Measurements from ENCODE around the gene ARHGAP9.

ARHGAP9 gene

DNA sequence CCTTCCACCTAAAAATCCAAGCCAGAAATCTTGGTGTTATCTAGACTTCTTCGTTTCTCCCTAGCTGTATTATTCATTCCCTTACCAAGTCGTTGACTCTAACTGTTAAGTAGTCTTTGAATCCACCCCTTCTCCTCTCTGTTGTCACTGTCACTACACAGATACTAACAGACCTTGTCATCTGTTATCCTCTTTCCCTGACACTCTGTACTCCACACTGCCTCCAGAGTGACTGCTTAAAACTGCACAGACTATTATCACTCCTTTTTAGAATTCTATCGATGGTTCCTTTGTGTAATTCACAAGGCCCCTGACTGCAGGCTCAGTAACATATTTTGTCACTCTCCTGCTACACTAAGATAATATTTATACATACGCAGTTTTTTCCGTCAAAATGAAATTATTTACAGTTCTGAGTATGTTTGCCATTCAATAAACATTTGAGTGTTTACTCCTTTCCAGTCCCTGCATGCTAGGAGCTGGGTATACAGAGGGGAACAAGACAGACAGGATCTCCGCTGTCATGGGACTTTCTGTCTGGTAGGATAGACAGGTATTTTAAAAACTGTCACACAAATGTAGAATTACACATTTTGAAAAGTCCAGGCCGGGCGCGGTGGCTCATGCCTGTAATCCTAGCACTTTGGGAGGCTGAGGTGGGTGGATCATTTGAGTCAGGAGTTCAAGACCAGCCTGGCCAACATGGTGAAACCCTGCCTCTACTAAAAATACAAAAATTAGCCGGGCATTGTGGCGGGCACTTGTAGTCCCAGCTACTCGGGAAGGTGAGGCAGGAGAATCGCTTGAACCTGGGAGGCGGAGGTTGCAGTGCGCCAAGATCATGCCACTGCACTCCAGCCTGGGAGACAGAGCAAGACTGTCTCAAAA, 12.0 kb upstream of the ARHGAP9 start:
- DNase-seq (ENCODE audit: low read depth) = no peak

- DNase-seq (ENCODE audit: low read depth) = no peak
Measured at GRCh38 chr12:57490126-57490525, 10.5 kb upstream of the ARHGAP9 start.

- DNase-seq (ENCODE audit: low read depth) = no peak
Measured at GRCh38 chr12:57489157-57489641, 9.5 kb upstream of the ARHGAP9 start.

GRCh38 chr12:57488402-57489156, 8.9 kb upstream of the ARHGAP9 start:
- no peak for DNase-seq (ENCODE audit: low read depth)

- DNase-seq (ENCODE audit: low read depth) = peak; percentile 84
Measured at GRCh38 chr12:57487597-57488401, 8.1 kb upstream of the ARHGAP9 start, which contains the start of gene MARS1. TSS of gene MARS1 (plus strand) at chr12:57488068. CDS start at chr12:57488091, 23 bp downstream.

- DNase-seq (ENCODE audit: low read depth) = no peak
Measured at GRCh38 chr12:57487055-57487596, 7.5 kb upstream of the ARHGAP9 start.

DNA sequence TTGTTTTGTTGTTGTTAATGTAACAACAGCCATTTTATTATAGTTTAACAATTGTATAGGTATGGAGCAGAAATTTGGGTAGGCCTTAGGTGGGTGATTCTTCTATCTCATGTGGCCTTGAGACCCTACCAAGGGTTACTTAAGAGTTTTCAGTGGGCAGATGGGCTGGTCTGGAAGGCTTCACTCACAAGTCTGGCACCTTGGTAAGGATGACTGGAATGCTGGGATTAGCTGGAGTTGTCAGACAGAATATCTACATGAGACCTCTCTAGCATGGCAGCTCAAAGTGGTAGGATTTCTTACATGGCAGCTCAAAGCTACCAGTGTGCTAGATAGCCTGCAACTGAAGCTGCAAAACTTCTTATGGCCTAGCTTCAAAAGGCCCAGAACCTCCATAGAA, 6.0 kb upstream of the ARHGAP9 start:
- no peak for DNase-seq (ENCODE audit: low read depth)

DNA sequence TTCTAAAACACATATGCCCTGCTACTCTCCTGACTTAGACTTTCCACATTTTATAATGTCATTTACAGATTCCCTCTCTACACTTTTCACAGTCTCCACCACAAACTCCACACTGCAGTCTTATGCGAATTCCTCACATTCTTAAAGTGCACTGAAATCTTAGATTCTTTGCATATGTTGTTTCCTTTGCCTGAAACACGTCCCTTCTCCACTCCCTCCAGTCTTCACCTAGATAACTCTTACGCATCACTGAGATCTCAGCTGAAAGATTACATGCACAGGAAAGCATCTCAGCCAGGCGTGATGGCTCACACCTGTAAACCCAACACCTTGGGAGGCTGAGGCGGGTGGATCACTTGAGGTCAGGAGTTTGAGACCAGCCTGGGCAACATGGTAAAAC, 3.8 kb upstream of the ARHGAP9 start:
- no peak for DNase-seq (ENCODE audit: low read depth)

- no peak for DNase-seq (ENCODE audit: low read depth)
Measured at GRCh38 chr12:57481671-57482070, 2.0 kb upstream of the ARHGAP9 start.

DNA sequence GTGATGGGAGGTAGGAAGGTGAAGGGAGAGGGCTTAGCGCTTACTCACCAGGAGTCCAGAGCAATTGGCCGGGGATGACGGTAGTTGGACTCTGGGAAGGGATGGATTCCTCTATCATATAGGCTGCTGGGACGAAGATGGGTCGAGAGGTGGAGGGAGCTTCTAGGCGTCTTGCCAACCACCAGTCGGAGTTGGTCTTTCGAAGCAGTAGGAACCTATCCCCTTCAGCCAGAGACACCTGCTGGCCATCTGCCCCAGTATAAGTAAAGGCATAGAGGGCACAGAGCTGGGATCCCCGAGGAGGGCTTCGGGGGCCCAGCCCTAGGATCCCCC, 657 bp downstream of the ARHGAP9 start:
- no peak for DNase-seq (ENCODE audit: low read depth)

- DNase-seq (ENCODE audit: low read depth) = no peak
Measured at GRCh38 chr12:57477710-57478681, 1.7 kb downstream of the ARHGAP9 start.

GRCh38 chr12:57476993-57477709, 2.5 kb downstream of the ARHGAP9 start:
- DNase-seq (ENCODE audit: low read depth) = no peak

- no peak for DNase-seq (ENCODE audit: low read depth)
Measured at GRCh38 chr12:57476162-57476992, 3.3 kb downstream of the ARHGAP9 start.

GRCh38 chr12:57475271-57476161, 4.2 kb downstream of the ARHGAP9 start:
- DNase-seq (ENCODE audit: low read depth) = no peak

DNA sequence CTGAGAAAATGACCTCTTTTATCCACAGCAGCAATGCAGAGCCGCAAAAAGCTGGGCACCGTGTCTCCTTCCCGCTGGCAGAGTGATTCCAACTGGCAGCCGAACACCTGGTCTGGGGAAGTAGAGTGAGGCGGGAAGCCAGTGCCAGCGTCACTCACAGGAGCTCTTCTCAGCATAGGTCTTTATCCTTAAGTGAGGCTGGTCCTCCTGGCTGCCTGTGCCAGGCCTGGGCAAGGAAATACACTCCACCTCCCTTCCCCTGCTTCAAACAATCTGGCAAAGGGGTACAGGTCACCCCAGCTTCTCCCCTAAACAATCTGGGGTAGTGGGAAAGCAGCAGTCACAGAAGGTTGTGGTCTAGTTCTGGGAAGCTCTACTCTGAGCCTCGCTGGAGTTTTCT, 4.8 kb downstream of the ARHGAP9 start:
- DNase-seq (ENCODE audit: low read depth) = no peak

DNA sequence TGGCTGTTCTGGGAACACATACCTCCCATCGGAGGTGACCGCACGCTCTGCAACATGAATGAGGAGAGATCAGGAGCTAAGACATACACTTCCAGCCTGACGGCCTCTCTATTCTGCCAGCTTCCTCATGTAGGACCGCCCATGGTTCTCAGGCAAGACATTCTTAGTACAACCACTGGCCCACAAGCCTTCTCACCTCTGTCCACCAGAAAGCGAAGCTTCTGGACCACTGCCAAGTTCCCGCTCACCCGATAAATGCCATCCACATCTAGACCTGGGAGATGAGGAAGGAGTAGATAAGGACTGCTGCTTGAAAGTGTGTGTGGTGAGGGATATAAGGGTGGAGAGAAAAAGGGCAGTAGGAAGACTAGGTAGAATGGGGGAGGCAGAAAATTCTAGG, 5.2 kb downstream of the ARHGAP9 start:
- DNase-seq (ENCODE audit: low read depth) = no peak

DNA sequence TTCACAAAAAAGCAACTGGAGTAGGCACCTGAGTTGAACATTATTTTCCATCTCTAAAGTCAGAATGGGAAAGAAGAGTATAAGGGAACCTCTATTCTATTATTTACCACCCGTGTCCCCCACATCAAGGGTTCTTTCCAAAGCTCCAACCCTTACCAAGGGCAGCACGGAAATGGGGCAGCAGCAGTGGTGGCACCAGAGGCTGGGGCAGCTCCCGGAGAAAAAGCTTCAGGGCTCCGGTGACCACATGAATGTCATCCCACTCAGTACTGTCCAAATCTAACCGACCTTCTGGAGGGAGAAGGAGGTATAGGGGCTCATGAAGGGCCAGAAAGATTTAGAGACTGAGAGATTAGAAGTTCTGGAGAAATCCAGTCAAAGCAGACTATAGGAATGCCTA, 5.8 kb downstream of the ARHGAP9 start:
- no peak for DNase-seq (ENCODE audit: low read depth)

- no peak for DNase-seq (ENCODE audit: low read depth)
Measured at GRCh38 chr12:57473392-57473791, 6.3 kb downstream of the ARHGAP9 start.
